ENCODE data around the gene MOSMO.

DNA sequence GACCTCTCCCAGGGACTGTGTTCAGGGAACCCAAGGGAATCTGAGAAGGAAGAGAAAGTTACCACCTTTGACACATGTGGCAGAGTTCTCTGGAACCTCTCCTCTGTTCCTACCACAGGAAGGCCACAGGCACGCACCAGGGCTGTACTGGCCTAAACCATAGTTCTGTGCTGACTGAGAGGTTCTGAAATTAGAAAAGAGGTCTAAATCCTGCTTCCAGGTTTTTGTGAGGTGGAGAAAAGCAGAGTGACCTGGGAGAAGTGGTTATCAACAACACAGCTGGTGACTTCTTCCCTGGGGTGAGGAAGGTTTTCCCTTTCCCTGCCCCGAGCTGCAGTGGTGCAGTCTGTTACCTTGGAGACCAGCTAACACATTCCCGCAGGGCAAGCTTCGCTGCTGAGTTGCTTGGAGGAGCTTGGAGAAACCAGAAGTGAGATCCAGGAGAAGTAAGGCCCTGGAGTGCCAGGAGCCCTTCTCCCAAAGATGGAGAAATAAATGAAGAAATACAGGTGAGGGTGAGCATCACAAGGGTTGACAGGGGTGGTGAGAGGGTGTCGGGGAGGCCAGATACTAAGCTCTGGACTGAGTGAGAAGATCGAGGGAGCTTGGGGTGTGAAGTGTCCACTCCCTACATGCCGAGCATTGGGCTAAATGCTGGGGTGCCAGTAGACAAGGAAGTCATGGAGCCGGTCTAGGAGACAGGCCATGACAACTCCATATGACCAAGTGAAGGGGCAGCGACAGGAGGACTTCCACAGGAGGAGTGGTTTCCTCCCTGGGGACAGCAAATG, 84.4 kb downstream of the MOSMO start, which contains the start of gene VWA3A:
- TF ChIP-seq, protein P1, sequence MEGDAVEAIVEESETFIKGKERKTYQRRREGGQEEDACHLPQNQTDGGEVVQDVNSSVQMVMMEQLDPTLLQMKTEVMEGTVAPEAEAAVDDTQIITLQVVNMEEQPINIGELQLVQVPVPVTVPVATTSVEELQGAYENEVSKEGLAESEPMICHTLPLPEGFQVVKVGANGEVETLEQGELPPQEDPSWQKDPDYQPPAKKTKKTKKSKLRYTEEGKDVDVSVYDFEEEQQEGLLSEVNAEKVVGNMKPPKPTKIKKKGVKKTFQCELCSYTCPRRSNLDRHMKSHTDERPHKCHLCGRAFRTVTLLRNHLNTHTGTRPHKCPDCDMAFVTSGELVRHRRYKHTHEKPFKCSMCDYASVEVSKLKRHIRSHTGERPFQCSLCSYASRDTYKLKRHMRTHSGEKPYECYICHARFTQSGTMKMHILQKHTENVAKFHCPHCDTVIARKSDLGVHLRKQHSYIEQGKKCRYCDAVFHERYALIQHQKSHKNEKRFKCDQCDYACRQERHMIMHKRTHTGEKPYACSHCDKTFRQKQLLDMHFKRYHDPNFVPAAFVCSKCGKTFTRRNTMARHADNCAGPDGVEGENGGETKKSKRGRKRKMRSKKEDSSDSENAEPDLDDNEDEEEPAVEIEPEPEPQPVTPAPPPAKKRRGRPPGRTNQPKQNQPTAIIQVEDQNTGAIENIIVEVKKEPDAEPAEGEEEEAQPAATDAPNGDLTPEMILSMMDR (IDR thresholded peaks at IDR 0.05; ENCODE audit: extremely low read depth in 1 of 2, insufficient read depth in 1 of 2, low read depth in 1 of 2, low read length in 2 of 2), result no peak
- TF ChIP-seq POLR2A (IDR thresholded peaks at IDR 0.05; ENCODE audit: low read depth, low read length), result no peak
- no peak for TF ChIP-seq POLR2AphosphoS5 (IDR thresholded peaks at IDR 0.05; ENCODE audit: insufficient read depth, low read depth, low read length)
- TF ChIP-seq EZH2 (IDR thresholded peaks at IDR 0.05; ENCODE audit: borderline replicate concordance, low read depth, low read length, severe bottlenecking), result no peak
- TF ChIP-seq FOS (IDR thresholded peaks at IDR 0.05; ENCODE audit: borderline replicate concordance, insufficient read depth, low read length), result no peak

All from endothelial cell of umbilical vein (primary cell).